Measurements from ENCODE around the gene PLA2G2D.

DNA sequence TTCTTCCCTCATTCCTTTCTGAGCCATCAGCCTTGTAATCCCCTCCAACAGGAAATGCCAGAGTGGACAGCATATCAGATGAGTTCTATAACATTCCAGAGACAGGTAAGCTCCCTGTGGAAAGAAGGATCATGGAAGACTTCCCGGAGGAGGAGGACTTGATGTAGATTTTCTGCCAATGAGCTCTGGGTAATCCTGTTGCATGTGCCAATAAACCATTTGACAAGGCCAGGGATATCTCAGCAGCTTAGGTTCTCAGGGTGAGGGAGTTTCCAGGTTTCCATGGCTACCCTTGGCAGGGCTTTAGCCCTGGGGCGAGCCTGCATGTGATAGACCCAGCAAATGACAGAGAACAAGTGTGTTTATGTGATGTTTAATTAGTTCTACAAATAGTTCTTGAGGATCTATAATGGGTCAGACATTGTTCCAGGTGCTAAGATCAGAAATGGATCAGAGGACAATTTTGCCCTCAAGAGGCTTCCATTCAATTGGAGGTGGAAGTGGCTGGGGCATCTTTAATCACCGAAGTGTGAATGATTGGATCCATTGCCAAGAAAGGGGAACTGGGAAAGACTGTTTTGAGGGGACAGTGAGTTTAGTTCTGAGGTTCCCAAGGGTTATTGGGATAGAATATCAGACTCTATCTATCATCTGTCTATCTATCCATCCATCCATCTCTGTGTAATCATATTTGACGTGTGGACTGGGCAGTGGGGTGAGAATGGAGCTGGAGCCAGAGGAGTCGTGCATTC is 42.5 kb downstream of the PLA2G2D start:
- TF ChIP-seq NR2F1 (conservative IDR thresholded peaks at IDR 0.05) (no peak), ZNF274 (IDR thresholded peaks at IDR 0.05; ENCODE audit: insufficient read depth, insufficient read length) (no peak), MYC (IDR thresholded peaks at IDR 0.05; ENCODE audit: insufficient read depth, insufficient read length, insufficient replicate concordance, low read length, severe bottlenecking) (no peak), MXI1 (IDR thresholded peaks at IDR 0.05; ENCODE audit: low read depth, low read length) (no peak), SMC3 (IDR thresholded peaks at IDR 0.05; ENCODE audit: borderline replicate concordance, low read length) (no peak)
- TF ChIP-seq, protein P1, sequence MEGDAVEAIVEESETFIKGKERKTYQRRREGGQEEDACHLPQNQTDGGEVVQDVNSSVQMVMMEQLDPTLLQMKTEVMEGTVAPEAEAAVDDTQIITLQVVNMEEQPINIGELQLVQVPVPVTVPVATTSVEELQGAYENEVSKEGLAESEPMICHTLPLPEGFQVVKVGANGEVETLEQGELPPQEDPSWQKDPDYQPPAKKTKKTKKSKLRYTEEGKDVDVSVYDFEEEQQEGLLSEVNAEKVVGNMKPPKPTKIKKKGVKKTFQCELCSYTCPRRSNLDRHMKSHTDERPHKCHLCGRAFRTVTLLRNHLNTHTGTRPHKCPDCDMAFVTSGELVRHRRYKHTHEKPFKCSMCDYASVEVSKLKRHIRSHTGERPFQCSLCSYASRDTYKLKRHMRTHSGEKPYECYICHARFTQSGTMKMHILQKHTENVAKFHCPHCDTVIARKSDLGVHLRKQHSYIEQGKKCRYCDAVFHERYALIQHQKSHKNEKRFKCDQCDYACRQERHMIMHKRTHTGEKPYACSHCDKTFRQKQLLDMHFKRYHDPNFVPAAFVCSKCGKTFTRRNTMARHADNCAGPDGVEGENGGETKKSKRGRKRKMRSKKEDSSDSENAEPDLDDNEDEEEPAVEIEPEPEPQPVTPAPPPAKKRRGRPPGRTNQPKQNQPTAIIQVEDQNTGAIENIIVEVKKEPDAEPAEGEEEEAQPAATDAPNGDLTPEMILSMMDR (IDR thresholded peaks at IDR 0.05 in 2 of 3, conservative IDR thresholded peaks at IDR 0.05 in 1 of 3; ENCODE audit: control insufficient read depth in 2 of 3, extremely low read depth in 1 of 3, insufficient read depth in 1 of 3, low read depth in 3 of 3, low read length in 3 of 3) = no peak
- TF ChIP-seq, protein P2, sequence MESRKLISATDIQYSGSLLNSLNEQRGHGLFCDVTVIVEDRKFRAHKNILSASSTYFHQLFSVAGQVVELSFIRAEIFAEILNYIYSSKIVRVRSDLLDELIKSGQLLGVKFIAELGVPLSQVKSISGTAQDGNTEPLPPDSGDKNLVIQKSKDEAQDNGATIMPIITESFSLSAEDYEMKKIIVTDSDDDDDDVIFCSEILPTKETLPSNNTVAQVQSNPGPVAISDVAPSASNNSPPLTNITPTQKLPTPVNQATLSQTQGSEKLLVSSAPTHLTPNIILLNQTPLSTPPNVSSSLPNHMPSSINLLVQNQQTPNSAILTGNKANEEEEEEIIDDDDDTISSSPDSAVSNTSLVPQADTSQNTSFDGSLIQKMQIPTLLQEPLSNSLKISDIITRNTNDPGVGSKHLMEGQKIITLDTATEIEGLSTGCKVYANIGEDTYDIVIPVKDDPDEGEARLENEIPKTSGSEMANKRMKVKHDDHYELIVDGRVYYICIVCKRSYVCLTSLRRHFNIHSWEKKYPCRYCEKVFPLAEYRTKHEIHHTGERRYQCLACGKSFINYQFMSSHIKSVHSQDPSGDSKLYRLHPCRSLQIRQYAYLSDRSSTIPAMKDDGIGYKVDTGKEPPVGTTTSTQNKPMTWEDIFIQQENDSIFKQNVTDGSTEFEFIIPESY (IDR thresholded peaks at IDR 0.05) = no peak
